Hematopoietic multipotent progenitor cell (in vitro differentiated cells): ENCODE measurements around the gene DUOXA1. TPM values are rescaled to one million over a fixed set of nuclear protein-coding genes. Genes with fewer than 3 reads are reported as not detected.

Experiments
- DNase-seq, 3 donors: peaks; one replicate each; pipeline ENCODE4 v3.0.0-alpha.2; 2011 to 2015; ENCODE audit warnings: low read depth in 2 of 3, low spot score in 2 of 3
- total RNA-seq: library from RNA; depleted of rRNA; stranded (reverse); fragments of >200 nt; gene quantifications from one replicate; pipeline ENCODE4 v1.2.3, GENCODE V29; 2012

Gene DUOXA1
- total RNA-seq, 1 donor: under 0.01 TPM

DNA sequence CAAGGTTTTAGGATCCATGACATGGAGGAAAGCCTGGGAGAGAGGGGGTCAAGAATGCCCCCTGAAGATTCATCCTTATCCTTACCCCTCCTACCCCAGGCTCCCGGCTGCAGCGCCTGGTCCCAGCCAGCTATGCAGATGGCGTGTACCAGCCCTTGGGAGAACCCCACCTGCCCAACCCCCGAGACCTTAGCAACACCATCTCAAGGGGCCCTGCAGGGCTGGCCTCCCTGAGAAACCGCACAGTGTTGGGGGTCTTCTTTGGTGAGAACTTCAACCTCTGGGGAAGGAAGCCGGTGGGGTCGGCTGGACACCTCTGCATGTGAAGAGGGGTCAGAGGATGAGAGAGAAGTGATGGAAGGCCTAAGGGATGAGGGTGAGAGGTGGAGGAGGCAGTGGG lies 4.4 kb upstream of the DUOXA1 start:
- no peak for DNase-seq

DNA sequence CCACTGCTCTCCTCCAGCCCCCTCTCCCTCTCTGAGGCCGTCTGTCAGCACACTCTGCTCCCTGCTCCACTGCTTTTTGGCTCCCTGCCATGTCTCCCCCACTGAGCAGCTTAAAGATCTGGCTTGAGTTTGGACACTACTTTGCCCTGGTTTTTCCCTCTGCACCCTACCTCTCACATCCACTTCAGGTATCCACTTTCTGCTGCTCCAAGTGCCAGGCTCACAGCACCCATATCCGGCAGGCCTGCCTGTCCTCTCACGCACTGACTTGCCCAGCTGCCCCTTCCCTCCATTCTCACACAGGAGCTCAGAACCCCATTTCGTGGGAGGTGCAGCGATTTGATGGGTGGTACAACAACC lies 3.9 kb upstream of the DUOXA1 start:
- DNase-seq: no peak

DNA sequence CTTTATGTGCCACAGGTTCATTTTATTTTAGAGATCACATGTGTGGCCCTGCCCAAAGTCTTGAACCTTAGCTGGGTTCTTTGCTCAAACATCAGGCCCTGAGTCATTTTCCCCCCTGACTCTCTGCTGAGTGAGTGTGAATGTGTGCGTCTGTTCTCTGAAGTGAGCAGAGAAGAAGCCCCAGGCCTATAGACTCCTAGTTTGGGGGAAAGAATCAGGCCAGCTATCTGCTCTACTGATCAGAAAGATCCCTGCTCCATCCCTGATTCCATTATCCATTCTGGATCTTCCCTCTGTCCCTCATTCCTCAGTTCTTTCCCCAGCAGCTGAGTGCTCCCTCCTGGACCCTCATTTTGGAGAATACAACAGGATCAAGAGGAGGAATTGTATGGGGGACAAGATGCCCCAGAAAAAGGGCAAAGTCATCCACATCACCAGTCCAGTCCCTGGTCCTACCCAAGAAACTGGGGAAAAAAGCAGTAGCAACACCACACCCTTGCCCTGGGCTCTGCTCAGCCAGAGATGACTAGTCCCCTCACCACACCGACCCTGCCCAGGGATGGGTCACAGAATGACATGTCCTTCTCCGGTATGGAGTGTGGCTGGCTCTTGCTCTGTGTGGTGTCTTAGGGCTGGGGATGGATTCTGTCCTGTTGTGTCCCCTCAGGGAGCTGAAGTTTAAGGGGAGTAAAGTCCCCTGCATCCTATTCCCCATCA lies 3.3 kb upstream of the DUOXA1 start:
- DNase-seq: no peak

DNA sequence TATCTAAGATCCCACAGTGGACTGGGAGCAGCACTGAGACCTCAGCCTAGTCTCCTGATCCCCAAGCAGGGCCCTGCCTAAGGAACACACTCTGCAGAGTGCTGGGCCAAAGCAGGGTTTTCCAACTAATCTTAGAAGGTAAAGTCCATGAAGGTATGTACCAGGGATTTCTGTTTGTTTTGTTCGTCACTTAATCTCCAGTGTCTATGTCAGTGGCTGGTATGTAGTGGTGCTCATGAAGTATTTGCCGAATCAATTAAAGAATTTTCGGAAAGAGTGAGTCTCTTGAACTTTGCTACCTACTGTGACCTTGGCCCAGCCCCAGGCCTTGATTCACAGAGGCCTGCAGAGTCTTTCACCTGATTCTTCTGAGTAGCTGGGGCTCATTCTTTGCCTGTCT lies 1.8 kb upstream of the DUOXA1 start:
- no peak for DNase-seq

DNA sequence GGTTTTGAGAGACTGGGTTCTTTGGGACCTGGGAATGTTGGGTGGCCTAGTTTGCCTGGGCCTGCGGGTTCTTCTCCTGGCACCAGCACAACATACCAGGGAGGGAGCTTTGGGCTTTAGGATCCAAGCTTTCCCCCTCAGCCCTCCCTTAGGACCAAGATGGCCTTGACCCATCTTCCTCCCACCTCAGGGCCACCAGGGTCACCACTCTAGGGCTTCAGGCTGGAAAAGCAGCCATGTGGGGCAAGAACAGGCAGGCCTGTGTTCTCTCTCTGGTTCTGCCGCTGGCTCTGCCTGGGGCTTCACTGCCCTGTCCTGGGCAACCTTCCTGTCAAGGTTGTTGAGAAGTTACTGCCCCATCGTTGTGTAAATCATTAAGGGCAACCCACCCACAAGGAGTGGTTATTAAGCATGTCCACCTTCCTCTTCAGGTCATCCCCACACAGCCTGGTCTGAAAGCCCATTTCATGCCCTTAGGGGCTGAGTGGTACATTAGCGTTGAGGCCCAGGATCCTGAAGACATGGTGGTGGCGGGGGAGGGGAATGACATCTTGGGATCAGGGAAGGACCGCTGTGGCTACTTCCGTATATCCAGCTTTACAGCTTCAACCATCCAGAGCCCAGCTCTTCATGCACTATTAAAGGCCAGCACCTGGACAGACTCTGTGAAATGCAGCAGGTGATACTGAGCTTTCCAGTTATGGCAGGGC lies 767 bp upstream of the DUOXA1 start:
- no peak for DNase-seq

DNA sequence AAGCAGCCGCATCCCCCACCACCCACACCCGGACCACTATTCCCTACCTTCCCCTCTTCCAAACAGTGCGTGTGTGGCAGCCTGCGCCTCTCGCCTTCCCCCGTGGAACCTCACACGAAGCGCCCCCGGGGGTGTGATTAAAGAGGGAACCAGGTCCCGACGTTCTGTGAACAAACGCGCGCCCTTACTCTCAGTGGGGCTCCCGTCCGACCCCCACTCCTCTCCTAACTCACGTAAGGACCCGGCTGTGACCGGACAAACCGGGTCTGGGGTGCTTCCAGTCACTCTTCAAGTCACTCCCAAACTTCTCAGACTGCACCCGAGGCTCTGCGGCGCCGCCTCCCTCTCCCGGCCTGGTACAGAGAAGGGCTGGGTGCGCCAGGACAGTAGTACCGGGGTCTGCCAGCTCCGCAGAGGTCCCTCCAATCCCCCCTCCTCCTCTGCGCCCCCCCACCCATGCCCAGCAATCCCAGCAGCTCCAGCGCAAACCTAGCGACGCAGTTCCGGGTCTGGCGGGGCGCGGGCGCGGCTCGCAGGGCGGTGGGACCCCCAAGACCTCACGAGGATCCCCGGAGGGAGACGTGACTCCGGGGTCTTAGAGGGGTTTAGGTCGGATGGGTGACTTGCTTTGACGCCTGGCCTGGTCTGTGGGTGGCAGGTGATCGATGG lies 574 bp downstream of the DUOXA1 start:
- no peak for DNase-seq

DNA sequence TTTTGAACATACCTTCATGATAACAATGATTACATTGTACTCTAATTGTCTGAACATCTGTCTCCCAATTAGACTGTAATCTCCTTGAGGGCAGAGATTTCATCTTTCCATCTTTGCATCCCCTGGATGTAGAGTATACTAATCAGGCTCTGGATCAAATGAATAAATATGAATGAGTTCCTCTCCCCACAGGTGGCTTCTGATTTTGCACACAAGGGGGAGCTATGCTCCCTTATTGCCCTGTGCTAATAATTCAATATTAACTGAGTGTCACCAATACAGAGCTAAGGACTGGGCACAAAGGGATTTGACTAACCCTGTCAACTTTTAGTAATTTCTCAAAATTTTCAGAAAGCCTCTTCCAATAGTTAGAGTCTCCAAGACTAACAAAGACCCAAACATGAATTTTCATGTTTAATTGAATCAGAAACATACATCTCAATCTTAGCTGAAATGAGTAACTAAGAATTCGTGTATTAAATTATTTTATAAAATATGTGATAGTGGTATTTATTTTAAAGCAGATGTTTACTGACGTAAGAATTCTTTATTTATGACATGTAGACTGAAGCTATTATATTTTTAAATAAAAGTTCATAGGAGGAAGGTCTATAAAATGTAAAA lies 3.0 kb downstream of the DUOXA1 start:
- peak in 1 of 3 donors; percentile 70 for DNase-seq

DNA sequence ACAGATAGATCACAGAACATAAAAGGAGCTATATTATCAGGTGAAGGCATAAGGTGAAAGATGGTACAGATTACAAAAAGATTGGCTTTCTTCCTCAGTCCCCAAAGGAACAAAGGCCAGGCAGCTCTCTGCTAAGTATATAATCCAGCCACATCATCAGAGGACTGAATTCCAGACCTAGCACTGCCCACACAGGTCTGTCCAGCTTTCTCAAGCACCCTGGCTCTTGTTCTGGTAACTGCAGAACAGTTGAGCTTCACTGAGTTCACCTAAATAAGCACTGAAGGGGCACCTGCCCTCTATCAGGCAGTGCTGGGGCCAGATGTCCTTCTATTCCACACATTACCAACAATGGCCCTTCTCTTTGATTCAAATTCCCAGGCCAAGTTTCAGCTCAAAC lies 6.3 kb downstream of the DUOXA1 start:
- no peak for DNase-seq

DNA sequence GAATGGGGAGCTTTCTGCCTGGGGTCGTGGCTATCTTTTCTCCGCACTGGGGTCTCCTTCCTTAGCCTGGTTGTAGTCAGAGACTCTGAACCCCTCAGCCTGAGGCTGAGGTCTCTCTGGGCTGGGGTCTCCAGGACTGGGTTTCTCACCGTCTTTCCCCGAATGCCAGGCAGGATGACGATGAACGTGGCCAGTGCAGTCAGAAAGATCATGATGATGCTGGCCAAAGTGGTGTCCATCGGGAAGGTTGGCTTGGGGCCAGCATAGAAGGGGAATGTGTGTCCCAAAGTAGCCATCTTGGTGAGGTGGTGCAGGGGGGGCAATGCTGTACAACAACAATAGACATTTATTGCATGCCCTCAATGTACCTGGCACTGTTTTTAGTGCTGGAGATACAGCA lies 7.0 kb downstream of the DUOXA1 start:
- no peak for DNase-seq

DNA sequence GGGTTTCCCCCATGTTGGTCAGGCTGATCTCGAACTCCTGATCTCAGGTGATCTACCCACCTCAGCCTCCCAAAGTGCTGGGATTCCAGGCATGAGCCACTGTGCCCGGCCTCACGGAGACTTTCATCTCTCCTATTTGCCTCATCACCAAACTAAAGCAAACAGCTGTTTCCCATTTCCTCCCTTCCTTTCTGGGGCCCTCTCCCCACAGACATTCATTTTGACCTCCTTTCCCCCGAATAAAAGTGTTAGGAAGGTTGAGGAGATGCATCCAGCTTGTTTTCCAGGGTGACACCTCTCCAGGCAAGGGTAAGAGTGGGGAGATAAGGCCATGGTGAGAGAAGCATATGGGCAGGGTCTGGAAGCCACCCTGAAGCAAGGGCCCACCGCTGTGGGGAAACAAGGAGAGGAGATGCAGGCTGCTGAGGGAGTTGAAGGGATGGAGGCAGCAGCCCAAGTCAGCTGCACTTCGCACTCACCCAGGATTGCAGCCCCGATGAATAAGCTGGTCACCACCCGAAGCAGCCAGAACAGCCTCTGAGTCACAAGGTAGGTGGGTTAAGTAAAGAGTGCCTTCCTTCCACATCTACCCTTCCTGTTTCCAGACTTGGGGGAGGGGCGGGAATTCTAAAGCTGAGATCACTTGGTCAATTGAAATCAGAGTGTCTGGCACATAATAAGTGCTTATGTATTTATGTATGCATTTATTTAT lies 7.8 kb downstream of the DUOXA1 start:
- DNase-seq: no peak

DNA sequence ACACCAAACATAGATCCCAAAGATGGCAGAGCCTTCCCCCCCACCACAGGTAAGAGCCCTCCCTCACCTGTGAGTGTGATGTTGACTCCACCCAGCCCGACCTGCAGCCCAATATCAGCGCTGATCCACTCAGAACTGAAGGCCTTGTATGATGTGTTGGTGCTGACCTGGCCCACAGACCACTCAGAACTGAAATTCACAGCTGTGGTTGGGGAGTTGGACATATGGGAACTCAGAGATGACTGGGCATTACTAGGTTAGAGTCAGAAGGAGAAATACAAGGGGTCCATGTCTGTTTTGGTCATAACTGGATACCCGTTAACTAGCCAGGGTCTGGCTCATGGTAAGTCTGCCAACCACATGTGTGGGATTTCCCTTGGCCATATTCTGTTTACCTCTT lies 8.7 kb downstream of the DUOXA1 start:
- DNase-seq: no peak

DNA sequence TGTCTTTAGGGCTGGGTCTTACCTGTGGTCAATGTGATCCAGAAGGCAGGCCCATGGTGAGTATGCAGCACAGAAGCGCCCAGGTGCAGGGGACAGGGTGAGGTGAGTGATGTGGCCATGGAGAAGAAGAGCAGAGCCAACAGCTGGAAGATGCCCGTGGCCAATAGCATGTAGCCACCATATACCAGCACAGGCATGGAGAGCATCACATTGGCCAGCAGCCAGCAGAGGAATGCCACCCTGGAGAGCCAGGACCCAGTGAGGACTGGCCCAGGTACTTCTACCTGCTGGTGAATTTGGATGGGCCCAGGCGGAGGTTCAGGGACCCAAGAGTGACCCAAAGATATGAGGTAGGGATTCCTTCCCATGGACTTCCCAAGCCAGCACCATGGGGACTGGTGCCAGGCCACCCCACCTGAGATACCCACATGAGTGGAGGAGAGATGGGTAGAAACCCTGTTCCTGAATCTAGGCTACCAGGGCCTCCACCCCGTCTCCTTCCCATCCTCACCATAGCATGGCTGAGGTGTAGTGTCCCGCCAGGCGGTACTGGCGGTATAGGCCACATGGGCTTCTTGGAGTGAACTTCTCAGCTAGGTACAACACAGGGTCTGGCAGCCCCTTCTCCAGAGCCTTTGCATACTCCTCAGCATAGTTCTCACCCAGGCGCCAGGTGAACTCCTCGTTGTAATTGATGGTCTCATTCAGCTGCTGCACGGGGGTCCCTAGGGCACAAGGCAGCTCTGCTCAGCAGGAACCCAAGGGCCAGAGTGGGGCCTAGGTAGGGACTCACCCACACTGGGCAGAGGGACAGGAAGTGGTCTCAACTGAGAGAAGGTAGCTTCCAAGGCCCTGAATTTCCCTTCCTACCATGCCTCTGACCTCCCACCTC lies 9.4 kb downstream of the DUOXA1 start:
- no peak for DNase-seq

DNA sequence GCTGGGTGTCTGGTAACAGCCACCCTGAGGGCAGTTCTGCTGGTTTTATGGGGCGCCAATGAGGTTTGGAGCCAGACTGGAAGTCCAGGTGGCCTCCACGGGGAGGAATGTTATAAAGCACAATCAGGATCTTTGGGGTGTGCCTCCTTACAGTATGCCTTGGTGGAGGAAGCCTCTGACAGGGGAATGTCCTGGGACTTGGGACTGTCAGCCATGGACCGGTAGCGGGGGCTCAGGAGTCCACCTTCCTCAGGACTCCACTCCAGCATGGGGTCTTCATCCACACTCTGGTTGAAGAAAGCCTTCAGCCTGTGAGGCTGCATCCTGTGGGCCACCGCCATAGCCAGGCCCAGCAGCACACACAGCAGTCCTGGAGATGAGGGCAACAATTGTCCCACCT lies 10.7 kb downstream of the DUOXA1 start:
- no peak for DNase-seq

DNA sequence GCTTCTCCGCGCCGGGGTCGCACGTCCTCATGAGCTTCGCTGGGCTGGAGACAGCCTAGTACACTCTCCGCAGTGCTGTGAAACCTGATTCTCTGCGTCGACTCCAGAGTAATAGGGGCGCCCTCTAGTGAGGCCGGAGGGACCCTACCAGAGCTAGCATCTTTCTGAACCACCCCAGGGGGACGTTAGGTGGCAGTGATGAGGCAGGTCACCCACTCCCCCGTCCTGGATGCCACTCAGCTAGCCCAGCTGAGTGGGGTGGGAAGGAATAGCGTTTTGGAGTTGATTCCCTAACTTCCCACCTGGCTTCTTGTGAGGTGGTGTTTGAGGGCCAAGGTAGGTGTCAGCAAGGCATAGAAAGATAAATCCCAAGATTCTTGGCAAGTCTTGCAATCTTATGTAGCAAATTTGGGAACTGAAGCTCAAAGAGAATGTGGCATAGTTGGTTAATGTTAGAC lies 11.5 kb downstream of the DUOXA1 start:
- peak; percentile 57 to 93 (median 88) for DNase-seq

DNA sequence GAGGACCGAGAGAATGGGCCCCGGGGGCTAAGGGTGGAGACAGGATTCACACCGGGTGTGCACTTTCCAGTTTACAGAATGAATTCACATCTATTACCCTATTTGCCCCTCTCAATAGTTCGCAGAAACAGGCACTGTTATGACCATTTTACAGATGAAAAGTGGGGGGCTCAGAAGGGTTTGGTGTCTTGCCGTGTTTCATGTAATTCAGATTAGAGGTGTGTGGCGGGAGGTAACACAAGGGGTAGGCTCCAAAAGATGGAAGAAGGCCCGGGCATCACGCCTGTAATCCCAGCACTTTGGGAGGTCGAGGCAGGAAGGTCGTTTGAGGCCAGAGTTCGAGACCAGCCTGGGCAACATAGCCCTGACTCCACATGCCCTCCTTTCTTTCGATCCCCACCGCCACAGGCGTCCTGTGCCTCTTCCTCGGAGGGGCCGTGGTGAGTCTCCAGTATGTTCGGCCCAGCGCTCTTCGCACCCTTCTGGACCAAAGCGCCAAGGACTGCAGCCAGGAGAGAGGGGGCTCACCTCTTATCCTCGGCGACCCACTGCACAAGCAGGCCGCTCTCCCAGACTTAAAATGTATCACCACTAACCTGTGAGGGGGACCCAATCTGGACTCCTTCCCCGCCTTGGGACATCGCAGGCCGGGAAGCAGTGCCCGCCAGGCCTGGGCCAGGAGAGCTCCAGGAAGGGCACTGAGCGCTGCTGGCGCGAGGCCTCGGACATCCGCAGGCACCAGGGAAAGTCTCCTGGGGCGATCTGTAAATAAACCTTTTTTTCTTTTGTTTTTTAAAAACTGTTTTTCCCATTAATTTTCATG lies 12.2 kb downstream of the DUOXA1 start:
- no peak for DNase-seq

DNA sequence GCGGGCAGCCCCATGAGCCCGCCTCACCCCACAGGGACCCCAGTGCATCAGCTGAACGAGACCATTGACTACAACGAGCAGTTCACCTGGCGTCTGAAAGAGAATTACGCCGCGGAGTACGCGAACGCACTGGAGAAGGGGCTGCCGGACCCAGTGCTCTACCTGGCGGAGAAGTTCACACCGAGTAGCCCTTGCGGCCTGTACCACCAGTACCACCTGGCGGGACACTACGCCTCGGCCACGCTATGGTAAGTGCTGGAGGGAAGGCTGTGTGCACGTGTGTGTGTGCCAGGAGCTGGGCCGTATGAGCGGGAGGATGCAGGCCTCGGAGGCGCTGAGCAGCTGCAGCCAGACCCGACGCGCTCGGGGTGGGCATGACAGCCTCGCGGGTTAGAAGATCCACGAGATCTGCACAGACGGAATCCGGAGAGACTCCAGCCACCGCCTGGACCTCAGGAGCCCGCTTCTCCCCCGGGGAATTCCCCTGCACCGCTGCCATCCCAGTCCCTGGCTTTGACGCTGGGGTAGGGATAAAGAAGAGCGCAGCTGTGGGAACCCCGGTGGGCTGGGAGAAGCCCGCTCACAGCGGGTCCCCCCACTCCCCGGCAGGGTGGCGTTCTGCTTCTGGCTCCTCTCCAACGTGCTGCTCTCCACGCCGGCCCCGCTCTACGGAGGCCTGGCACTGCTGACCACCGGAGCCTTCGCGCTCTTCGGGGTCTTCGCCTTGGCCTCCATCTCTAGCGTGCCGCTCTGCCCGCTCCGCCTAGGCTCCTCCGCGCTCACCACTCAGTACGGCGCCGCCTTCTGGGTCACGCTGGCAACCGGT lies 13.0 kb downstream of the DUOXA1 start:
- DNase-seq: no peak

DNA sequence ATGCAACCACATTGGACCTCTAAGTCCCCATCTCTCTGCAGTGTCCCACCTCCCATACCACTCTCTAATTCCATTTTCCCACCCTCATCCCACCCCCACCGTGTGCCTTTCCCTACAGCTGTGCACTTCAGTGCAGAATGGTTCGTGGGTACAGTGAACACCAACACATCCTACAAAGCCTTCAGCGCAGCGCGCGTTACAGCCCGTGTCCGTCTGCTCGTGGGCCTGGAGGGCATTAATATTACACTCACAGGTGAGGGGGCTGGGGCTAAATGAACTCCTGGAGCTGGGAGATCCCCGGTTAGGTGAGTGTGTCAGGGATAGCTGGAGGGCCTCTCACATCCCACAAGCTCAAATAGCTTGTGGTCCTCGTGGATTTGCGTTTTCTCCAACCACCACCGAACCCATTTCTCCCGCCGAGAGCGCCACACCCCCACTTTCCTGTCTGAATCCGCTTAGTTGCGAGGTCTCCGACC lies 13.6 kb downstream of the DUOXA1 start:
- DNase-seq: no peak

DNA sequence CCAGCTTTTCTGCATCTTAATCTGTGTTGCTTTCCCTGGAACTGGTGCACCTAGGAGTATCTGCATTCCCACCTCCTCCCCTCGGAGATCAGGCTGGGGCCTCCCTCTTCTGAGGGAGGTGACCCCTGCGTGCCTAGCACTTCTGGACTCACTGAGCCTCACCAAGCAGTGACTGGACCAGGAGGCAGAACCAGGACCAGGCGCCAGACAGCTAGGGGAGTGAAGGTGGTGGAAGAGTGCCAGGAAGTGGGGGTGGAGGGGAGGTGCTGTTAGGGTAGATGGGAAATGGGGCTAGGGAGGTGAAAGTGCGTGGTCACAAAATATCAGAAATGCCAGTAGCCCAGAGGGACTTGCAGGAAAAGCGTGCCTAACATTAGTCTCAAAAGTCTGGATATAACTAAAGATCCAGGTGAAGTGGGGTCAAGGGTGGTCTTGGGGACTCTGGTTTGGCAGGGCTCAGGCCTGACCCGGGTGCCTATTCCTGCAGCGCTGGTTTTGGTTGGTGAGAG lies 14.3 kb downstream of the DUOXA1 start:
- DNase-seq: no peak
